Activated CD4-positive, alpha-beta T cell treated with anti-CD3 and anti-CD28 coated beads, Interleukin-2, amount 50 U/mL, for 24 hours (primary cell): ENCODE measurements around the gene MYCL.
"Not testable (repeated sequence)": the region's sequence is repeated elsewhere in the genome, so short reads cannot be mapped to it uniquely, and the experiment has no call there.

ENCODE experiments used
- DNase-seq, 2 donors: peaks; one replicate each; pipeline ENCODE4 v3.0.0-alpha.2; 2020; ENCODE audit warnings: low read depth in 1 of 2, low spot score in 1 of 2

The MYCL gene

GRCh38 chr1:39892601-39893595 lies 8.8 kb downstream of the MYCL start:
- DNase-seq: no peak

- DNase-seq: no peak
Observed at GRCh38 chr1:39890880-39891279, 10.8 kb downstream of the MYCL start.

- DNase-seq: no peak
Observed at GRCh38 chr1:39890273-39890672, 11.4 kb downstream of the MYCL start.

GRCh38 chr1:39886757-39887231 lies 14.9 kb downstream of the MYCL start:
- DNase-seq: no peak

GRCh38 chr1:39885516-39885915 lies 16.2 kb downstream of the MYCL start:
- no peak for DNase-seq

- DNase-seq: no peak
Observed at GRCh38 chr1:39882152-39882551, 19.6 kb downstream of the MYCL start.

- DNase-seq: no peak
Observed at GRCh38 chr1:39877980-39878956, 23.4 kb downstream of the MYCL start.

GRCh38 chr1:39877231-39877778 lies 24.4 kb downstream of the MYCL start:
- DNase-seq: no peak

- DNase-seq: no peak
Observed at GRCh38 chr1:39876144-39876543, 25.6 kb downstream of the MYCL start.

- no peak for DNase-seq
Observed at GRCh38 chr1:39872698-39873097, 29.0 kb downstream of the MYCL start.

GRCh38 chr1:39871796-39872195 lies 29.9 kb downstream of the MYCL start:
- DNase-seq: no peak

GRCh38 chr1:39871043-39871442 lies 30.7 kb downstream of the MYCL start:
- DNase-seq: not testable (repeated sequence)

- not testable (repeated sequence) for DNase-seq
Observed at GRCh38 chr1:39869538-39870112, 32.1 kb downstream of the MYCL start.

GRCh38 chr1:39866767-39867166 lies 35.0 kb downstream of the MYCL start:
- DNase-seq: no peak

- DNase-seq: no peak
Observed at GRCh38 chr1:39865762-39866161, 36.0 kb downstream of the MYCL start.

- DNase-seq: no peak
Observed at GRCh38 chr1:39863177-39863576, 38.5 kb downstream of the MYCL start.

GRCh38 chr1:39861003-39861402 lies 40.7 kb downstream of the MYCL start:
- no peak for DNase-seq

- no peak for DNase-seq
Observed at GRCh38 chr1:39859859-39860812, 41.6 kb downstream of the MYCL start.

- DNase-seq: no peak
Observed at GRCh38 chr1:39858315-39858714, 43.4 kb downstream of the MYCL start.
